HG03135 (cell line): Measurements from ENCODE around the gene ANO10.

Experiments used
- ATAC-seq: cut with Tn5 transposase; IDR thresholded peaks from one replicate; pipeline ENCODE4 v1.9.1; 2021; ENCODE audit warnings: mild to moderate bottlenecking, moderate library complexity; ENCODE audit not compliant: unreplicated experiment

Gene ANO10

GRCh38 chr3:43353923-43354670, 267.7 kb downstream of the ANO10 start:
- ATAC-seq, result no peak

GRCh38 chr3:43353393-43353792, 268.4 kb downstream of the ANO10 start:
- ATAC-seq, result no peak

DNA sequence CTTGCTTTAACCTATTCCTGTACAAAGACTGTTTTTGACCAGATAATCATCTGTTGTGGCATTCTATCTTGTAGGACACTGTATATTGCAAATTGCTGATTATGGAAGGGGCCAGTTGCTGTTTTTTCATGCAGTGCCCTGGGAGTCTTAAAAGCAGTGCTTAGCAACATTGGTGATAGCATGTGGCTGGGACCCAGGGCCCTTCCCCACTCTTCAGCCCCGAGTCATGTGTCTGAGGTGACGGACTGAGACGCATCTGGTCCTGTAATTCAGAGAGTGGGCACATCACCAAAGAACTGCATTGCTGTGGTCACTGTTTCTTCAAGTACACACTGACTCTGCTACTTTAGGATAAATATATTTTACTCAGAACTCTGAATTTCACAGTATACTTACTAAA, 272.1 kb downstream of the ANO10 start:
- no peak for ATAC-seq

GRCh38 chr3:43348852-43349574, 272.8 kb downstream of the ANO10 start:
- ATAC-seq, result no peak

GRCh38 chr3:43348350-43348749, 273.5 kb downstream of the ANO10 start:
- no peak for ATAC-seq

DNA sequence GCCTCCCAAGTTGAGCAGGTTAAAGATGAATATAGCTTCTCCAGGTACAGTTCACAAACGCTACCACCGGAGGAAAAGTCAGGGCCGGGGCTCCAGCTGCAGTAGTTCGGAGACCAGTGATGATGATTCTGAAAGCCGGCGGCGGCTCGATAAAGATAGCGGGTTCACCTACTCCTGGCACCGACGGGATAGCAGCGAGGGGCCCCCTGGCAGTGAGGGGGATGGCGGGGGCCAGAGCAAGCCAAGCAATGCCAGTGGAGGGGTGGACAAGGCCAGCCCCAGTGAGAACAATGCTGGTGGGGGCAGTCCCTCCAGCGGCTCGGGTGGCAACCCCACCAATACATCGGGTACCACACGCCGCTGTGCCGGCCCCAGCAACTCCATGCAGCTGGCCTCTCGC, 274.0 kb downstream of the ANO10 start:
- no peak for ATAC-seq

DNA sequence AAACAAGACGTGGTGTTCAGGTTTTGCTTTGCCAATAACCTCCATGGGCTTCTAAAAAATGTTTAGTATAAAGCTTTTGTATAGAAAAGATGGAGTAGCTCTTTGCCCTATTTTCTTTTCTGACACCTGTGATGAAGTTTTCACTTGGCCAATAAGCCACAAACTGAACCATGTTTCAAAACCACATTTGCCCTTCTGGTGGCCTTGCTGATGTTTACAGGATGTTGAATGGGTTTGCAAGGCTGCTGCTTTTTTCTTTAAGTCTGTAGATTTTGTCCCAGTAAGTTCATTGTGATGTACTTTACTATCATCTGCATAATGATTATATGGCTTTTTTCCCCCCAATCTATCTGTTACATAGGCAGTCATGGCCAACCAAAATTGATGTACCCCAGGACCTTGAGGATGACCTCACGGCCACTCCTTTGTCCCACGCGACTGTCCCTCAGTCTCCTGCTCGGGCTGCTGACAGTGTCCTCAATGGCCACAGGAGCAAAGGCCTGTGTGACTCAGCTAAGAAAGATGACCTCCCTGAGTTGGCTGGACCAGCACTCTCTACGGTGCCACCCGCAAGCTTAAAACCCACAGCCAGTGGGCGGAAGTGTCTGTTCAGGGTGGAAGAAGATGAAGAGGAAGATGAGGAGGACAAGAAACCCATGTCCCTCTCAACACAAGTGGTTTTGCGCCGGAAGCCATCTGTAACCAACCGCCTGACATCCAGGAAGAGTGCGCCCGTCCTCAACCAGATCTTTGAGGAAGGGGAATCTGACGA, 274.6 kb downstream of the ANO10 start:
- ATAC-seq, result no peak

- ATAC-seq, result no peak
Measured at GRCh38 chr3:43345877-43346276, 275.9 kb downstream of the ANO10 start.

DNA sequence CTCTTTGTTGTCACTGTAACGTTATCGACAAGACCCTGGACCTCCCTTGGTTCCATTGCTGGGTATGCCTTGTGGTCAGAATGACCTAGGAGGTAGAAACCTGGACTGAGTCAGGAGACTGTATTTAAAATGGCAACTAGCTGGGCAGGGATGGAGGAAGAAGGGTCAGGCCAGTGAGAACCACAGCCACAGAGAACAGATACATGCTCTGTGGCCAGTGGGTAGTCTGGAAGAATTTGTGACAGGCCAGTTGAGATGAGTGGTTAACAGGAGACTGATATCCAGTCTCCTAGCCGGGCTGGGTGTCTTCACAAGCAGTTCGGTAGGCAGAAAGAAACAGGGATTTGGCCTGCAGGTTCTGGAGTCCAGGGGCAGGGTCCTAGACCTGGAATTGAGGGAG, 276.6 kb downstream of the ANO10 start:
- ATAC-seq, result no peak

DNA sequence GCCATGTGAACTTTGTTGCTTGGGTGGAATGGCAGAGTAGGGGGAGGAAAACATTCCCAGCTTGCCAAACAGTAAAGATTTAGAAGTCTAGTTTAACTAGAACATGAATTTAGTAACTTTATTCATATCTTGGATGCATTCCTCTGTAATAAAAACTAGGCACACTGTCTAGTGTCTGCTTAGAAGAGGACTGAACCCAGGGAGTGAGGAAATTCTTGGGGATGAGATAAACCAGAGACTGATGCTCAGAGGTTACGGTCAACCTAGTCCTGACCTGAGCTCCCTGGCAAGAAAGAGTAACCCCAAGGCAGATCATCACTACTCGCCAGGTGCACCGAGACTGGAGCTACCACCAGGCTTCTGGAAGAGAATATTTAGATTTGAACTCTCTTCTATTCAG, 277.3 kb downstream of the ANO10 start:
- ATAC-seq, result no peak

GRCh38 chr3:43343815-43344214, 278.0 kb downstream of the ANO10 start:
- ATAC-seq, result no peak

GRCh38 chr3:43343185-43343584, 278.6 kb downstream of the ANO10 start:
- no peak for ATAC-seq

DNA sequence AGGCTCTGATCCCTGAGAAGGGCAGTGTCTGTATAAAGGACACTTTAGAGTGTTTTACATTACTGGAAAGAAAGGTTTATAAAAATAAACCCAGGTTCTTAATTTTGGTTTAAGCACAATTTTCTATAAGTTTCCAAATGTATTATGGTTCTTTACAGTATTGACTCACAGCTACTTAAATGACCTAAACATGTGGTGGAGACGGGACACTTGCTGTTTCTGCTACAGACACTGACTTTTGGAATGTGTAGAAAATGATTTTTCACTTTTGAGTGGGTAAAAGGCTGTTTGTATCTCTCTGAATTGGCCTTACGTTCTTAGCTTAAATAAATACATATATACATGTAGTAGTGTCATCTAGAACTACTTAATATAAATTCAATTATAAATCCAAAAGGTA, 280.0 kb downstream of the ANO10 start:
- no peak for ATAC-seq

DNA sequence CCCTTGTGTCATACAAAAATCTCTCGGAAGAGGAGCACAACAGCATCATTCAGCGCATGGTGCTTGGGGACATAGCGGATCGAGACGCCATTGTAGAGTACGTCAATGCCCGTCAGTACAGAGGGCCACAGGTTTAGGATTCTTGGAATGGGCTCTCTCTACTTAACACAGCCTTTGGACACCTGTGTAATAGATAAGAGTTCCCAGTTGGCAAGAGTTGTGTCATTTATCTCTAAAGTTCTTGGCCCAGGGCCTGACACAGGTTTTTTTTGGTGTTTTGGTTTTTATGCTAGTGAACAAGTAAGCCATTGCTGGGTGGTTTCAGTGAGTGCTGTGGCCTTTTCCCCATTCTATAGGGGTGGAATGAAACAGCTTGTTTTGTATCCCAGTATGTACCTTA, 281.4 kb downstream of the ANO10 start:
- ATAC-seq, result no peak

DNA sequence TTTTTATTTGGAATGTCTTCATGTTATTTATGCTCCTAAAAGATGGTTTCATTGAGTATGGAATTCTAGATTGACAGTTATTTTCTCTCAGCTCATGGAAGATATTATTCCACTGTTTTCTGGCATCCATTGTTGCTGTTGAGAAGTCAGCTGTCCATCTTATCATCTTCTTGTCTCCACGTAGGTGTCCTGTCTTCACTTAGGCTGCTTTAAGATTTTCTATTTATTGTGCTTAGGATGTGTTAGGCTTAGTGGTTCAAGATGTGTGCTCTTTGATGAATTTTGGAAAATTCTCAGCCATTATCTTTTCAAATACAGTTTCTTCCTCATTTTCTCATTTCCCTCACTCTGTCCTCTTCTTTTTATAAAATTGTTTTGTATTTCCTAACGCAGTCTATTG, 283.5 kb downstream of the ANO10 start:
- no peak for ATAC-seq

DNA sequence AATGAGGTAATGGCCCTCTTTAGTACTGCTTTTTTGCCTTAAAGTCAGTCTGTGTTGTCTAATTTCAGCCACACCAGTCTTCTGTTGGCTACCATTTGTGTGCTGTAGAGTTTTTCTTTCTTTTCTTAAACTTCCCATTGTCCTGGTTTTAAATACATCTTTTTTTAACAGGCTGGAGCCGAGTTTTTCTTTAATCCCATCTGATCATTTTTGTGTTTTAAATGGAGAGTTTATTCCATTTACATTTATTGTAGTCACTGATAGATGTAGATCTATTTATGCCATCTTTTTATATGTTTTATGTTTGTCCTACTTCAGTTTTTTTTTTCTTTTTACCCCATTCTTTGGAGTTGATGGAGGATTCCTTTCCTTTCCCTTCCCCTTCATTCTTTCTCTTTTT, 286.0 kb downstream of the ANO10 start:
- ATAC-seq, result no peak

- no peak for ATAC-seq
Measured at GRCh38 chr3:43334976-43335375, 286.8 kb downstream of the ANO10 start.

DNA sequence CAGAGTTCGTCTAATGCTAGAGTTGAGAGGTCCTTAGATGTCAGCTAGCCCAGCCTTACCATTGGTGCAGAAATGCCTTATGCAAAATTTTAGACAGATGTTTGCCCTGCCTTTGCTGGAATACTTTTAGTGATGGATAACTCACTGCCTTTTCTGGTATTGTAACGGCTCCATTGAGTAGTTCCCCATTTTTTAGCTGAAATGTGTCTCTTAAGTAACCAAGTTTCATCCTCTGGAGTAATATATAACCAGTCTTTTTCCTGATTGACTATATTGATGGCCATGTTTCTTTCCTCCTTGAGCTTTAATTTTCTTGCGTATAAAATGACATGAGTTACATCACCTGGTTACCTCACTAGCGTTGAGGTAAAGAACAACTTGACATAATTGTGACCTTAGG, 290.4 kb downstream of the ANO10 start:
- ATAC-seq, result no peak

- ATAC-seq, result no peak
Measured at GRCh38 chr3:43330981-43331380, 290.8 kb downstream of the ANO10 start.

DNA sequence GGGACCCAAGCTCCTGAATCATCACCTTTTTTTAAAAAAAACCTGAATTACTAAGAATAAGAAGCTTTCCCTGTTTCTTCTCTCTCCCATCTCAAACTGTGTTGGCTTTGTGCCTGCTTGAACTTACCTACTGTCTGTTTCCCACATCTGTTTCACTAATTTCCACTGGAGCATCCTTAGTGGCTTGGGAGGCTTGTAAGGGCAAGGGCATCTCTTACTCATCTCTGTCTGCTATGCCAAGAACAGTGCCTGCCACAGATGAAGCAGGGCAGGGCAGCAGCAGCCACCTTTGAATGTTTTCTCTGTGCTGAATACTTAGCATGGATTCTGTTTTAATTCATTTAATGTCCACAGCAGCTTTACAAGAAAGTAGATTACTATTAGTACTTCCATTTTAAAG, 293.2 kb downstream of the ANO10 start:
- no peak for ATAC-seq

- ATAC-seq, result no peak
Measured at GRCh38 chr3:43327582-43327979, 294.2 kb downstream of the ANO10 start.
